Astrocyte (in vitro differentiated cells and primary cell): Measurements from ENCODE around the gene PEAR1. TPM values are rescaled to one million over a fixed set of nuclear protein-coding genes. Genes with fewer than 3 reads are reported as not detected.

ENCODE experiments used
- DNase-seq: peaks from one replicate; pipeline ENCODE4 v3.0.0-alpha.2; 2010; ENCODE audit warnings: low read depth
- FAIRE-seq: peaks from 2 replicates; lab custom pipeline; 2011; peaks lifted over from hg19 to GRCh38; lab: Jason Lieb, UNC
- H2AFZ ChIP-seq: 2 replicates; pipeline ENCODE4 v1.6.0; 2012; ENCODE audit warnings: low read depth, low read length, inconsistent platforms
- H3K27ac ChIP-seq: 2 replicates; pipeline ENCODE4 v1.5.1; 2011; ENCODE audit warnings: low read depth, low read length, inconsistent platforms
- H3K27me3 ChIP-seq: 2 replicates; pipeline ENCODE4 v1.6.0; 2011; ENCODE audit warnings: low read length, inconsistent platforms; ENCODE audit not compliant: insufficient read depth
- H3K36me3 ChIP-seq: 2 replicates; pipeline ENCODE4 v1.5.1; 2011; ENCODE audit warnings: low read length, inconsistent platforms; ENCODE audit not compliant: insufficient read depth
- H3K4me1 ChIP-seq: 2 replicates; pipeline ENCODE4 v1.5.1; 2011; ENCODE audit warnings: low read length, inconsistent platforms; ENCODE audit not compliant: insufficient read depth
- H3K4me2 ChIP-seq: 2 replicates; pipeline ENCODE4 v1.6.0; 2012; ENCODE audit warnings: low read length, inconsistent platforms
- H3K4me3 ChIP-seq: 2 replicates; pipeline ENCODE4 v1.5.1; 2011; ENCODE audit warnings: low read depth, mild to moderate bottlenecking, low read length, inconsistent platforms; ENCODE audit not compliant: insufficient read depth
- H3K79me2 ChIP-seq: 2 replicates; pipeline ENCODE4 v1.6.0; 2012; ENCODE audit warnings: mild to moderate bottlenecking, low read length, inconsistent platforms; ENCODE audit not compliant: insufficient read depth
- H3K9ac ChIP-seq: 2 replicates; pipeline ENCODE4 v1.6.0; 2012; ENCODE audit warnings: mild to moderate bottlenecking, low read length, inconsistent platforms
- H3K9me3 ChIP-seq: 2 replicates; pipeline ENCODE4 v1.5.1; 2012; ENCODE audit warnings: low read depth, mild to moderate bottlenecking, low read length, inconsistent platforms; ENCODE audit not compliant: insufficient read depth
- H4K20me1 ChIP-seq: 2 replicates; pipeline ENCODE4 v1.6.0; 2012; ENCODE audit warnings: low read length, inconsistent platforms; ENCODE audit not compliant: insufficient read depth
- H3K27ac Mint-ChIP-seq: one replicate; pipeline ENCODE4 v1.8.0; 2021; ENCODE audit warnings: mild to moderate bottlenecking, mixed read lengths; ENCODE audit not compliant: unreplicated experiment
- H3K27me3 Mint-ChIP-seq: one replicate; pipeline ENCODE4 v1.8.0; 2021; ENCODE audit warnings: low read depth, mixed read lengths; ENCODE audit not compliant: unreplicated experiment
- H3K36me3 Mint-ChIP-seq: one replicate; pipeline ENCODE4 v1.8.0; 2021; ENCODE audit warnings: low read depth, mixed read lengths; ENCODE audit not compliant: unreplicated experiment
- H3K4me1 Mint-ChIP-seq: one replicate; pipeline ENCODE4 v1.8.0; 2021; ENCODE audit warnings: low read depth, mixed read lengths; ENCODE audit not compliant: unreplicated experiment
- H3K4me3 Mint-ChIP-seq: one replicate; pipeline ENCODE4 v1.8.0; 2021; ENCODE audit warnings: mild to moderate bottlenecking, moderate library complexity, mixed read lengths; ENCODE audit not compliant: unreplicated experiment
- H3K9me3 Mint-ChIP-seq: one replicate; pipeline ENCODE4 v1.8.0; 2021; ENCODE audit warnings: mild to moderate bottlenecking, mixed read lengths; ENCODE audit not compliant: unreplicated experiment
- CTCF ChIP-seq: IDR thresholded peaks from 2 replicates; pipeline ENCODE4 v1.5.1; 2011; ENCODE audit warnings: low read depth, mild to moderate bottlenecking, inconsistent platforms, low read length, moderate library complexity; ENCODE audit not compliant: insufficient read depth
- EZH2 ChIP-seq: IDR thresholded peaks from 2 replicates; pipeline ENCODE4 v1.6.1; 2012; ENCODE audit warnings: mild to moderate bottlenecking, low read length, inconsistent platforms; ENCODE audit not compliant: insufficient read depth
- total RNA-seq: library from RNA; stranded (reverse); gene quantifications from 2 replicates; pipeline ENCODE4 v1.2.1, GENCODE V29; 2021

The PEAR1 gene
- total RNA-seq, 1 donor from 2014 or later = 17.3 TPM

- no peak for FAIRE-seq
- H3K4me3 Mint-ChIP-seq = no peak overlapping the region
- no peak overlapping the region for H3K4me3 ChIP-seq
- H4K20me1 ChIP-seq = peaks cover 30% of the 10 kb centered on the region
- H3K4me1 Mint-ChIP-seq = peaks cover 39% of the 10 kb centered on the region
- H3K4me1 ChIP-seq = peaks cover 49% of the 10 kb centered on the region
- no peaks in the 10 kb centered on the region for H3K36me3 ChIP-seq
- H3K9ac ChIP-seq = no peak overlapping the region
- TF ChIP-seq EZH2 = no peak
- TF ChIP-seq CTCF = no peak
- peaks cover 50% of the 10 kb centered on the region for H3K79me2 ChIP-seq
- H3K27me3 ChIP-seq = no peaks in the 10 kb centered on the region
- H3K9me3 Mint-ChIP-seq = no peaks in the 10 kb centered on the region
- H3K27me3 Mint-ChIP-seq = peaks cover 15% of the 10 kb centered on the region
- no peak overlapping the region for H3K4me2 ChIP-seq
- no peak overlapping the region for H2AFZ ChIP-seq
- H3K27ac ChIP-seq = no peak overlapping the region
- H3K27ac Mint-ChIP-seq = no peak overlapping the region
- peaks cover 6% of the 10 kb centered on the region for H3K9me3 ChIP-seq
- peaks cover 5% of the 10 kb centered on the region for H3K36me3 Mint-ChIP-seq
- DNase-seq = no peak
These were observed 10.9 kb downstream of the PEAR1 start for GRCh38 chr1:156904187-156904959.

- Mint-ChIP-seq H3K9me3 (no peaks in the 10 kb centered on the region), H3K27me3 (peaks cover 15% of the 10 kb centered on the region), H3K27ac (no peak overlapping the region), H3K4me1 (peaks cover 34% of the 10 kb centered on the region), H3K4me3 (no peak overlapping the region), H3K36me3 (peaks cover 5% of the 10 kb centered on the region)
- peaks cover 6% of the 10 kb centered on the region for H3K9me3 ChIP-seq
- no peak for DNase-seq
- no peak for TF ChIP-seq EZH2
- TF ChIP-seq CTCF = no peak
- H3K9ac ChIP-seq = no peak overlapping the region
- no peak overlapping the region for H3K4me3 ChIP-seq
- H3K79me2 ChIP-seq = peaks cover 42% of the 10 kb centered on the region
- no peaks in the 10 kb centered on the region for H3K27me3 ChIP-seq
- H3K4me1 ChIP-seq = peaks cover 42% of the 10 kb centered on the region
- no peak overlapping the region for H2AFZ ChIP-seq
- FAIRE-seq = no peak
- H4K20me1 ChIP-seq = peaks cover 34% of the 10 kb centered on the region
- no peak overlapping the region for H3K4me2 ChIP-seq
- no peaks in the 10 kb centered on the region for H3K36me3 ChIP-seq
- H3K27ac ChIP-seq = no peak overlapping the region
These were observed 11.7 kb downstream of the PEAR1 start for GRCh38 chr1:156905176-156905575.

- peaks cover 38% of the 10 kb centered on the region for H4K20me1 ChIP-seq
- H3K4me3 ChIP-seq = no peak overlapping the region
- peaks cover 37% of the 10 kb centered on the region for H3K79me2 ChIP-seq
- no peak for FAIRE-seq
- H3K4me2 ChIP-seq = no peak overlapping the region
- no peak overlapping the region for H3K27ac ChIP-seq
- peaks cover 6% of the 10 kb centered on the region for H3K9me3 ChIP-seq
- H3K36me3 ChIP-seq = no peaks in the 10 kb centered on the region
- no peak for TF ChIP-seq CTCF
- no peak for TF ChIP-seq EZH2
- H3K27ac Mint-ChIP-seq = peak overlapping the region; percentile 44
- no peak for DNase-seq
- no peak overlapping the region for H2AFZ ChIP-seq
- no peak overlapping the region for H3K4me3 Mint-ChIP-seq
- peaks cover 15% of the 10 kb centered on the region for H3K27me3 Mint-ChIP-seq
- H3K4me1 Mint-ChIP-seq = peaks cover 31% of the 10 kb centered on the region
- no peaks in the 10 kb centered on the region for H3K27me3 ChIP-seq
- H3K9ac ChIP-seq = no peak overlapping the region
- peaks cover 5% of the 10 kb centered on the region for H3K36me3 Mint-ChIP-seq
- H3K4me1 ChIP-seq = peaks cover 37% of the 10 kb centered on the region
- H3K9me3 Mint-ChIP-seq = no peaks in the 10 kb centered on the region
These were observed 12.1 kb downstream of the PEAR1 start for GRCh38 chr1:156905651-156906050.
